Colonic mucosa (tissue), 4 donors: ENCODE results near the gene SKAP1. TPM values are rescaled to one million over a fixed set of nuclear protein-coding genes. Genes with fewer than 3 reads are reported as not detected.

Experiments
- DNase-seq: peaks from one replicate; pipeline ENCODE4 v3.0.0-alpha.2; 2020
- H3K27ac ChIP-seq: fragments of 200-600 bp; one replicate; pipeline ENCODE4 v1.8.0; 2021
- H3K27me3 ChIP-seq: fragments of 200-600 bp; one replicate; pipeline ENCODE4 v1.8.0; 2021
- H3K36me3 ChIP-seq: fragments of 200-600 bp; one replicate; pipeline ENCODE4 v1.8.0; 2021
- H3K4me1 ChIP-seq: fragments of 200-600 bp; one replicate; pipeline ENCODE4 v1.8.0; 2021; ENCODE audit warnings: mild to moderate bottlenecking
- H3K4me3 ChIP-seq: fragments of 200-600 bp; one replicate; pipeline ENCODE4 v1.8.0; 2021
- H3K9ac ChIP-seq, 2 donors: one replicate each; pipeline ENCODE4 v1.7.0; 2013; ENCODE audit warnings: control low read depth in 2 of 2, low read depth in 2 of 2, low read length in 2 of 2
- H3K9me3 ChIP-seq: fragments of 200-600 bp; one replicate; pipeline ENCODE4 v1.8.0; 2021
- CTCF ChIP-seq: fragments of 200-600 bp; IDR thresholded peaks from one replicate; pipeline ENCODE4 v1.8.0; 2022; ENCODE audit warnings: antibody characterized with exemption, mild to moderate bottlenecking
- intact Hi-C: fragments of 100-400 bp; cut with DNase I; formaldehyde crosslinking; loops from one replicate; pipeline ENCODE4 v1.14.1; 2022
- total RNA-seq, 2 donors: library from RNA; stranded (reverse); fragmentation: NEBNext Ultra II Directional in 1 of 2; extraction: Animal tissue kit (Norgen Biotek cat#: 25700) in 1 of 2; gene quantifications; one replicate each; pipeline ENCODE4 v1.2.1, GENCODE V29; 2021
- donor health status: healthy.
- donor health status: DM: no; HTN: no; CAD: no.
- donor health status: DM: no; HTN: no; CAD: no.

Gene SKAP1
- total RNA-seq, 2 donors from 2014 or later = 1.2 to 2.1 TPM

- no peak for TF ChIP-seq CTCF
Measured at GRCh38 chr17:48127371-48128051, 302.5 kb downstream of the SKAP1 start.

DNA sequence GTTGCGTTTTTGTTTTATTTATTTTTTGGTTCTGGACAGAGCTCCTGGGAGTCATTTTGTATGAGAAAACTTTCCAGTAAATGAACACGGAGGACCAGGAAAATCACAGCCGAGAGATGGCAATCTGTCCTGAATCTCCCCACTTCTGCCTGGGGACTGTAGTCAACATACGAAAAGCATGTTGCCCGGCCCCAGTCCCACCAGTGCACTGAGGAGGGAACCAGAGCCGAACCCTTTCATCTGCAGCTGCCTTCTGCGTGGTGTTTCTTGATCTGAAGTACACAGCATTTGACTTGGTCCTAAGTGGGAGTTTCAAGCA, 303.5 kb downstream of the SKAP1 start:
- Histone ChIP-seq H3K4me1 (no peaks in the 10 kb centered on the region), H3K4me3 (no peak overlapping the region), H3K27ac (no peak overlapping the region), H3K36me3 (peaks cover 4% of the 10 kb centered on the region), H3K9me3 (no peaks in the 10 kb centered on the region), H3K27me3 (no peaks in the 10 kb centered on the region), H3K9ac (no peak overlapping the region)
- DNase-seq = no peak
- intact Hi-C loops = no loop called here
- no peak for TF ChIP-seq CTCF

More at GRCh38 chr17:48127371-48128051, 302.5 kb downstream of the SKAP1 start:
- Histone ChIP-seq H3K9me3 (no peaks in the 10 kb centered on the region), H3K27me3 (no peaks in the 10 kb centered on the region), H3K27ac (no peak overlapping the region), H3K36me3 (peaks cover 4% of the 10 kb centered on the region), H3K4me1 (no peaks in the 10 kb centered on the region), H3K9ac (no peak overlapping the region), H3K4me3 (no peak overlapping the region)
- intact Hi-C loops = no loop called here
- DNase-seq = no peak

DNA sequence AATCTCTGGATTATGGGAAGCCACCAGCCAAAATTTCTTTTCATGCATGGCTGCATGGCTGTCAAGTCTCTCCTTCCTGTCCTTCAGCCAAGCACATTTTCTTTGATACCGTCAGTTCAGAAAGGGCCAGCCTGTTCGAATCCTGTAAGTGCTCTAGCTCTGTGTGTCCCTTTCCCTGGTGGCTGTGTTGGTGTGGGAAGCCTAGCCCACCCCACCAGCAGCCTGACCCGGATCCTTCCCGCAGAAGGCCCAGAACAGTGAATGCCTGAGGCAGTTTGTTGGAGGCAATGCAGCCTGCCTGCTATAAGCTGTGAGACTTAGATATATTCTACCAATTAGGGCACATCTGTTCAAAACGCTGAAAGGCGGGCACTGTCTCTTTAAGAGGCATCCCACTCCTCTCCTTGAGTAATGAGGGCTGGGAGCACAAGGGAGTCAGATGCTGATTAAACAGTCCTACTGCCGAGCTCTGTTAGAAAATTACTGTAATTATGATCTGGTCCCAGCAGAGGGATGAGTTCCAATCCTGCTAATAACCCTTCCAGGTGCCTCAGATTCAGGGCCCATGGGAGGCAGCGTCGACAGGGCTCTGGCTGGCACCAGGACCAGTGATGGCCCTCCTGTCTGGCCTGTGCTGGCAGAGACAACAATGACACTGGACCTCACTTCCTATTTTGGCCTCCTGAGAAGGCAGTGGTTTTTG, 304.0 kb downstream of the SKAP1 start:
- H3K9me3 ChIP-seq = no peaks in the 10 kb centered on the region
- H3K9ac ChIP-seq = no peak overlapping the region
- H3K4me3 ChIP-seq = no peak overlapping the region
- no peak for DNase-seq
- no peak overlapping the region for H3K27ac ChIP-seq
- no peaks in the 10 kb centered on the region for H3K27me3 ChIP-seq
- TF ChIP-seq CTCF = no peak
- peaks cover 4% of the 10 kb centered on the region for H3K36me3 ChIP-seq
- intact Hi-C loops = no loop called here
- H3K4me1 ChIP-seq = no peaks in the 10 kb centered on the region

DNA sequence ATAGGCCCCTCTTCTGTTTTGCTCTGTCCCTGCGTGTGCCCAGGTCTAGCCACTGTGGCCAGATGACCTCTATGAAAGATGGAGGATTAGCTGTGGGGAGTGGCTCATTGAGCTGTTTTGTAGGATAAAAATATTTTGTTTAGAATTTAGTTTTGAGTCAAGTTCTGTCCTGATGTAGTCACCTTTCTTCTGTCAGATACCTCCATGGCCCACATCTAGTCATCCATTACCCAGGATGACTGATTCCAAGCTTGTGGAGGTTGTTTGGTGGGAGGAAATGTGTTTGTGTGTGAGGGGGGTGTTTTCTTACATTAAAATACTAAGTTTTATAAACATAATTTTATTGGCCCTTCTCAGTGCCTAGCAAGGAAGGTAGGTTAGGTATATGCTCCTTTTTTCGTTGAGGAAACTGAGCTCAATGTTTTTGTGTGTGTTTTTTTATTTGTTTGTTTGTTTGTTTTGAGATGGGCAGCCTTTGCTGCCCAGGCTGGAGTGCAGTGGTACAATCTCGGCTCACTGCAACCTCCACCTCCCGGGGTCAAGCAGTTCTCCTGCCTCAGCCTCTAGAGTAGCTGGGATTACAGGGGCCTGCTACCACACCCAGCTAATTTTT, 306.1 kb downstream of the SKAP1 start:
- H3K9me3 ChIP-seq = no peaks in the 10 kb centered on the region
- no peak overlapping the region for H3K4me3 ChIP-seq
- no peak for DNase-seq
- no peak overlapping the region for H3K9ac ChIP-seq
- no peak for TF ChIP-seq CTCF
- H3K4me1 ChIP-seq = no peaks in the 10 kb centered on the region
- no peaks in the 10 kb centered on the region for H3K27me3 ChIP-seq
- intact Hi-C loops = no loop called here
- H3K36me3 ChIP-seq = peaks cover 4% of the 10 kb centered on the region
- H3K27ac ChIP-seq = no peak overlapping the region

- no peaks in the 10 kb centered on the region for H3K9me3 ChIP-seq
- H3K9ac ChIP-seq = no peak overlapping the region
- no peaks in the 10 kb centered on the region for H3K27me3 ChIP-seq
- peaks cover 4% of the 10 kb centered on the region for H3K36me3 ChIP-seq
- TF ChIP-seq CTCF = no peak
- H3K27ac ChIP-seq = no peak overlapping the region
- intact Hi-C loops = no loop called here
- no peaks in the 10 kb centered on the region for H3K4me1 ChIP-seq
- DNase-seq = no peak
- no peak overlapping the region for H3K4me3 ChIP-seq
Measured at GRCh38 chr17:48123111-48123510, 306.9 kb downstream of the SKAP1 start.
